Peyer's patch (tissue), 4 donors: ENCODE measurements around the gene MIER2.

Experiments used
- CTCF ChIP-seq, 6 experiments: fragments of 450-650 bp in 4 of 6; fragments of 200-600 bp in 2 of 6; sonication (generic) in 1 of 6; IDR thresholded peaks; one replicate each; pipeline ENCODE4 v1.5.1; 2017 to 2019; ENCODE audit warnings: antibody characterized with exemption in 6 of 6, mild to moderate bottlenecking in 3 of 6, moderate library complexity in 1 of 6
- POLR2A ChIP-seq, 2 donors: fragments of 450-650 bp; IDR thresholded peaks; one replicate each; pipeline ENCODE4 v1.5.1; 2017; ENCODE audit warnings: antibody characterized with exemption in 2 of 2, mild to moderate bottlenecking in 2 of 2, moderate library complexity in 2 of 2

- no peak for TF ChIP-seq CTCF (IDR thresholded peaks at IDR 0.05)
- no peak for TF ChIP-seq POLR2A (IDR thresholded peaks at IDR 0.05)
These were observed 32.8 kb downstream of the MIER2 start for GRCh38 chr19:311813-312261.
